GM23338 (cell line): Measurements from ENCODE around the gene B3GALT2.

Experiments used
- CREB1 ChIP-seq: fragments of 250-450 bp; sonication (Bioruptor Pico); IDR thresholded peaks from 2 replicates; pipeline ENCODE4 v1.5.0; 2020; ENCODE audit warnings: low read depth, mild to moderate bottlenecking, moderate library complexity
- ETS1 ChIP-seq: IDR thresholded peaks from 2 replicates; pipeline ENCODE4 v1.6.1; 2016; ENCODE audit warnings: antibody characterized with exemption
- EZH2 ChIP-seq: fragments of 200-600 bp; sonication (generic); IDR thresholded peaks from one replicate; pipeline ENCODE4 v1.8.0; 2017; ENCODE audit warnings: antibody characterized with exemption, mild to moderate bottlenecking, low read depth; ENCODE audit not compliant: unreplicated experiment
- JUNB ChIP-seq: IDR thresholded peaks from one replicate; pipeline ENCODE4 v1.6.1; 2016; ENCODE audit warnings: antibody characterized with exemption; ENCODE audit not compliant: unreplicated experiment
- NANOG ChIP-seq: IDR thresholded peaks from 2 replicates; pipeline ENCODE4 v1.6.1; 2016; ENCODE audit warnings: antibody characterized with exemption, borderline replicate concordance
- POLR2AphosphoS5 ChIP-seq: IDR thresholded peaks from 2 replicates; pipeline ENCODE4 v1.6.1; 2016; ENCODE audit warnings: antibody characterized with exemption, low read depth
- REST ChIP-seq: IDR thresholded peaks from one replicate; pipeline ENCODE4 v1.6.1; 2018; ENCODE audit warnings: antibody characterized with exemption; ENCODE audit not compliant: unreplicated experiment
- STAT1 ChIP-seq: IDR thresholded peaks from one replicate; pipeline ENCODE4 v1.6.1; 2016; ENCODE audit warnings: antibody characterized with exemption; ENCODE audit not compliant: unreplicated experiment
- ZNF331 ChIP-seq: fragments of 250-450 bp; sonication (Bioruptor Pico); IDR thresholded peaks from 2 replicates; pipeline ENCODE4 v1.5.0; 2020; ENCODE audit warnings: low read depth, mild to moderate bottlenecking, moderate library complexity
- TF ChIP-seq, protein P1 (sequence below), 2 experiments: fragments of 200-600 bp in 1 of 2; sonication (generic) in 1 of 2; conservative IDR thresholded peaks; 2 replicates each; pipeline versions ENCODE4 v1.5.1 to v1.6.1; 2016 to 2017; ENCODE audit warnings: antibody characterized with exemption in 2 of 2, low read depth in 2 of 2, mild to moderate bottlenecking in 2 of 2, moderate library complexity in 1 of 2

GRCh38 chr1:193189442-193190095, 3.2 kb upstream of the B3GALT2 start:
- TF ChIP-seq, protein P1, sequence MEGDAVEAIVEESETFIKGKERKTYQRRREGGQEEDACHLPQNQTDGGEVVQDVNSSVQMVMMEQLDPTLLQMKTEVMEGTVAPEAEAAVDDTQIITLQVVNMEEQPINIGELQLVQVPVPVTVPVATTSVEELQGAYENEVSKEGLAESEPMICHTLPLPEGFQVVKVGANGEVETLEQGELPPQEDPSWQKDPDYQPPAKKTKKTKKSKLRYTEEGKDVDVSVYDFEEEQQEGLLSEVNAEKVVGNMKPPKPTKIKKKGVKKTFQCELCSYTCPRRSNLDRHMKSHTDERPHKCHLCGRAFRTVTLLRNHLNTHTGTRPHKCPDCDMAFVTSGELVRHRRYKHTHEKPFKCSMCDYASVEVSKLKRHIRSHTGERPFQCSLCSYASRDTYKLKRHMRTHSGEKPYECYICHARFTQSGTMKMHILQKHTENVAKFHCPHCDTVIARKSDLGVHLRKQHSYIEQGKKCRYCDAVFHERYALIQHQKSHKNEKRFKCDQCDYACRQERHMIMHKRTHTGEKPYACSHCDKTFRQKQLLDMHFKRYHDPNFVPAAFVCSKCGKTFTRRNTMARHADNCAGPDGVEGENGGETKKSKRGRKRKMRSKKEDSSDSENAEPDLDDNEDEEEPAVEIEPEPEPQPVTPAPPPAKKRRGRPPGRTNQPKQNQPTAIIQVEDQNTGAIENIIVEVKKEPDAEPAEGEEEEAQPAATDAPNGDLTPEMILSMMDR (conservative IDR thresholded peaks at IDR 0.05; ENCODE audit: low read depth in 2 of 2): no peak
- TF ChIP-seq POLR2AphosphoS5 (no peak), REST (no peak), JUNB (no peak), CREB1 (CRISPR knock-in tag) (no peak), EZH2 (no peak), NANOG (no peak), STAT1 (no peak), ZNF331 (CRISPR knock-in tag) (no peak), ETS1 (no peak)
